Lower leg skin (tissue), 3 donors: ENCODE data around the gene PRPSAP2.

Experiments
- CTCF ChIP-seq, 3 donors: fragments of 450-650 bp; IDR thresholded peaks; one replicate each; pipeline ENCODE4 v1.5.1; 2016; ENCODE audit warnings: antibody characterized with exemption in 3 of 3, mild to moderate bottlenecking in 3 of 3, moderate library complexity in 2 of 3
- POLR2A ChIP-seq, 2 donors: fragments of 450-650 bp; IDR thresholded peaks; one replicate each; pipeline ENCODE4 v1.6.1; 2016 to 2017; ENCODE audit warnings: antibody characterized with exemption in 2 of 2, mild to moderate bottlenecking in 1 of 2, moderate library complexity in 1 of 2

GRCh38 chr17:18950346-18950745, 92.4 kb downstream of the PRPSAP2 start:
- no peak for TF ChIP-seq CTCF (IDR thresholded peaks at IDR 0.05)
- no peak for TF ChIP-seq POLR2A (IDR thresholded peaks at IDR 0.05)
